Lung (tissue), 12 donors: ENCODE data around the gene IGSF22. TPM values are rescaled to one million over a fixed set of nuclear protein-coding genes. Genes with fewer than 3 reads are reported as not detected.
A peak's percentile ranks its signal among the peaks of the same experiment; 100 is the strongest.

Source experiments
- ATAC-seq: fragments of 200-7000 bp; cut with Tn5 transposase; one replicate; pipeline ENCODE4 v1.9.1; 2020; ENCODE audit warnings: moderate number of reproducible peaks; ENCODE audit not compliant: insufficient read depth, low FRiP score
- DNase-seq, 3 donors: peaks; one replicate each; pipeline ENCODE4 v3.0.0-alpha.2; 2013 to 2017
- H3K27ac ChIP-seq, 2 donors: one replicate each; pipeline ENCODE4 v1.5.1; 2013; ENCODE audit warnings: mild to moderate bottlenecking in 2 of 2, moderate library complexity in 2 of 2, control low read depth in 1 of 2, inconsistent platforms in 1 of 2, low read depth in 1 of 2, low read length in 1 of 2
- H3K27me3 ChIP-seq, 3 donors: one replicate each; pipeline ENCODE4 v1.5.1; 2013; ENCODE audit warnings: low read length in 2 of 3; ENCODE audit not compliant: control insufficient read depth in 3 of 3, insufficient read depth in 3 of 3
- H3K36me3 ChIP-seq, 4 donors: one replicate each; pipeline ENCODE4 v1.5.1; 2013; ENCODE audit warnings: low read length in 4 of 4, mild to moderate bottlenecking in 1 of 4, moderate library complexity in 1 of 4; ENCODE audit not compliant: control insufficient read depth in 4 of 4, insufficient read depth in 4 of 4
- H3K4me1 ChIP-seq, 5 donors: one replicate each; pipeline ENCODE4 v1.5.1; 2013; ENCODE audit warnings: low read length in 5 of 5, mild to moderate bottlenecking in 2 of 5, moderate library complexity in 1 of 5; ENCODE audit not compliant: control insufficient read depth in 5 of 5, insufficient read depth in 5 of 5
- H3K4me3 ChIP-seq: one replicate; pipeline ENCODE4 v1.5.1; 2013; ENCODE audit warnings: mild to moderate bottlenecking, control low read depth, moderate library complexity
- H3K9ac ChIP-seq, 2 donors: one replicate each; pipeline ENCODE4 v1.5.1; 2013; ENCODE audit warnings: low read length in 2 of 2, control low read depth in 1 of 2; ENCODE audit not compliant: insufficient read depth in 1 of 2
- H3K9me3 ChIP-seq, 4 donors: one replicate each; pipeline ENCODE4 v1.5.1; 2013; ENCODE audit warnings: low read length in 3 of 4, mild to moderate bottlenecking in 1 of 4, moderate library complexity in 1 of 4; ENCODE audit not compliant: control insufficient read depth in 4 of 4, insufficient read depth in 3 of 4
- WGBS, 2 donors: extraction: QIAGEN DNeasy Blood & Tissue Kit; methylation state at CpG; one replicate each; pipeline ENCODE4 v1.1.7; 2013; 5-methylcytosine and 5-hydroxymethylcytosine counted together
- polyA plus RNA-seq, 2 donors: library from polyadenylated mRNA; stranded (reverse); fragments of 200-250 nt; gene quantifications; one replicate each; pipeline ENCODE4 v1.2.1, GENCODE V29; 2013
- total RNA-seq, 2 donors: library from RNA; depleted of rRNA in 1 of 2; stranded (reverse); fragments of >200 nt in 1 of 2; gene quantifications; one replicate each; pipeline ENCODE4 v1.2.1, GENCODE V29; 2014 to 2021
- TF ChIP-seq, protein P1 (sequence below): IDR thresholded peaks from 2 replicates; pipeline ENCODE4 v1.5.1; 2012; ENCODE audit warnings: mild to moderate bottlenecking; ENCODE audit errors: control extremely low read depth, extremely low read depth
- donor health status: control.
- donor health status: control.
- donor health status: Bipolar disorder and iron deficiency.
- donor health status: healthy.
- donor health status: DM: yes; HTN: yes; CAD: no.

The IGSF22 gene
- total and polyA plus RNA-seq, 4 donors, result 0.33 to 2.0 (median 0.56) TPM

GRCh38 chr11:18707811-18708340, 18.1 kb downstream of the IGSF22 start:
- Histone ChIP-seq H3K36me3 (no peaks in the 10 kb centered on the region), H3K9ac (no peak overlapping the region), H3K9me3 (no peaks in the 10 kb centered on the region), H3K27me3 (no peaks in the 10 kb centered on the region), H3K4me1 (peaks cover 6 to 28% (median 11%) of the 10 kb centered on the region in 5 donors), H3K4me3 (no peak overlapping the region), H3K27ac (no peak overlapping the region)
- 92% methylated on average over 12 of the region's 12 CpGs for WGBS, 2 donors
- TF ChIP-seq, protein P1, sequence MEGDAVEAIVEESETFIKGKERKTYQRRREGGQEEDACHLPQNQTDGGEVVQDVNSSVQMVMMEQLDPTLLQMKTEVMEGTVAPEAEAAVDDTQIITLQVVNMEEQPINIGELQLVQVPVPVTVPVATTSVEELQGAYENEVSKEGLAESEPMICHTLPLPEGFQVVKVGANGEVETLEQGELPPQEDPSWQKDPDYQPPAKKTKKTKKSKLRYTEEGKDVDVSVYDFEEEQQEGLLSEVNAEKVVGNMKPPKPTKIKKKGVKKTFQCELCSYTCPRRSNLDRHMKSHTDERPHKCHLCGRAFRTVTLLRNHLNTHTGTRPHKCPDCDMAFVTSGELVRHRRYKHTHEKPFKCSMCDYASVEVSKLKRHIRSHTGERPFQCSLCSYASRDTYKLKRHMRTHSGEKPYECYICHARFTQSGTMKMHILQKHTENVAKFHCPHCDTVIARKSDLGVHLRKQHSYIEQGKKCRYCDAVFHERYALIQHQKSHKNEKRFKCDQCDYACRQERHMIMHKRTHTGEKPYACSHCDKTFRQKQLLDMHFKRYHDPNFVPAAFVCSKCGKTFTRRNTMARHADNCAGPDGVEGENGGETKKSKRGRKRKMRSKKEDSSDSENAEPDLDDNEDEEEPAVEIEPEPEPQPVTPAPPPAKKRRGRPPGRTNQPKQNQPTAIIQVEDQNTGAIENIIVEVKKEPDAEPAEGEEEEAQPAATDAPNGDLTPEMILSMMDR, result no peak
- no peak for DNase-seq
- no peak for ATAC-seq

- TF ChIP-seq, protein P1, result no peak
- peak; percentile 87 to 93 (median 91) for DNase-seq
Observed at GRCh38 chr11:18706330-18707243, 19.4 kb downstream of the IGSF22 start.

DNA sequence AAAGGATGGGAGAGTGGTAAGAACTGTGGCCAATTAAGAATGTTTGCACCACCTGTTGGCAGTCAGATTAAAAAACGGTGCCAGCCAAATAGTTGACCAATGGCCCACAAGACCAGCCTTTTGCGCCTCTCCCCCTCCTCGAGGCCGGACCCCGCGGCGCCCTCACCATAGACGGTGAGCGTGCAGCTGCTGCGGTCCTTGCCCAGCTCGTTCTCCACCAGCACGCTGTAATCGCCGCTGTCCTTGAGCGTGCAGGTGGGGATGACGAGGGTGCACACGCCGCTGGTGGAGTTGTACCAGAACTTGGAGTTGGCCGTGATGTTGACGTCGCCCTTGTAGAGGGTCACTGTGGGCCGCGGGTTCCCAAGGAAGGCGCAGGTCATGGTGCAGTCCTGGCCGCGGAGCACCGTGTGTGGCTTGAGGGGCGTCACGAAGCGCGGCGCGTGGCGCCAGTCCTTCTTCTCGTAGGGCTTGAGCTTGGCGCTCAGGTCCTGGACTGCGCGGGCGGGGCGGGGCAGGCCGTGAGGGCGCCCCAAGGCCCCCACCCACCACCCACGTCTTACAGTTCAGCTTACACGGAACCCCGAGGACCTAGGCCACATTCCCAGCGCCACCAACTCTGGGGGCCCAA, 20.2 kb downstream of the IGSF22 start:
- H3K27ac ChIP-seq, result peak overlapping the region in 1 of 2 donors; percentile 9
- H3K4me1 ChIP-seq, result peaks cover 6 to 31% (median 11%) of the 10 kb centered on the region in 5 donors
- WGBS, 2 donors, result 1 to 4% methylated on average over 42 to 46 of the region's 46 CpGs
- no peaks in the 10 kb centered on the region for H3K27me3 ChIP-seq
- H3K36me3 ChIP-seq, result peaks cover 0 to 12% (median 3%) of the 10 kb centered on the region in 4 donors
- peak; percentile 30 for ATAC-seq
- peak overlapping the region; percentile 26 for H3K4me3 ChIP-seq
- DNase-seq, result peak; percentile 42 to 50 (median 48)
- no peaks in the 10 kb centered on the region for H3K9me3 ChIP-seq
- peak overlapping the region in 1 of 2 donors; percentile 30 for H3K9ac ChIP-seq
- TF ChIP-seq, protein P1, result no peak

More at GRCh38 chr11:18706330-18707243, 19.4 kb downstream of the IGSF22 start:
- peak; percentile 58 for ATAC-seq
- WGBS, 2 donors, result 8 to 9% methylated on average over 33 to 34 of the region's 34 CpGs
- H3K4me1 ChIP-seq, result peaks cover 6 to 28% (median 11%) of the 10 kb centered on the region in 5 donors
- H3K27me3 ChIP-seq, result no peaks in the 10 kb centered on the region
- H3K27ac ChIP-seq, result peak overlapping the region; percentile 28 to 29
- peaks cover 0 to 8% (median 1%) of the 10 kb centered on the region in 4 donors for H3K36me3 ChIP-seq
- H3K4me3 ChIP-seq, result peak overlapping the region; percentile 23
- H3K9me3 ChIP-seq, result no peaks in the 10 kb centered on the region
- peak overlapping the region; percentile 53 to 89 for H3K9ac ChIP-seq
